ENCODE results near the gene MYO1A. TPM values are rescaled to one million over a fixed set of nuclear protein-coding genes. Genes with fewer than 3 reads are reported as not detected.

Gene MYO1A
- total and polyA plus RNA-seq, 4 donors: 0.03 to 0.28 (median 0.08) TPM; not detected in 1

GRCh38 chr12:56987551-56988053, 62.3 kb downstream of the MYO1A start:
- H3K9ac ChIP-seq (ENCODE audit: low read depth in 1 of 2, low read length in 2 of 2): no peak overlapping the region
- H3K27me3 ChIP-seq (ENCODE audit: control insufficient read depth in 4 of 4, insufficient read depth in 4 of 4, low read length in 3 of 4): no peaks in the 10 kb centered on the region
- H3K4me1 ChIP-seq (ENCODE audit: control insufficient read depth in 4 of 4, insufficient read depth in 4 of 4, low read length in 3 of 4): peaks cover 4 to 37% (median 26%) of the 10 kb centered on the region in 4 donors
- TF ChIP-seq TAF1 (conservative IDR thresholded peaks at IDR 0.05): no peak
- TF ChIP-seq EGR1 (IDR thresholded peaks at IDR 0.05; ENCODE audit: low read depth in 2 of 2): no peak
- no peak for TF ChIP-seq FOXA2 (IDR thresholded peaks at IDR 0.05)
- TF ChIP-seq HNF4G (IDR thresholded peaks at IDR 0.05): no peak
- TF ChIP-seq SP1 (IDR thresholded peaks at IDR 0.05): no peak
- TF ChIP-seq YY1 (IDR thresholded peaks at IDR 0.05): peak; percentile 23
- TF ChIP-seq RAD21 (IDR thresholded peaks at IDR 0.05): peak; percentile 98 to 99
- TF ChIP-seq ZBTB33 (IDR thresholded peaks at IDR 0.05): no peak
- TF ChIP-seq GABPA (IDR thresholded peaks at IDR 0.05 in 1 of 2, conservative IDR thresholded peaks at IDR 0.05 in 1 of 2): peak; percentile 1 to 37
- TF ChIP-seq, protein P1, sequence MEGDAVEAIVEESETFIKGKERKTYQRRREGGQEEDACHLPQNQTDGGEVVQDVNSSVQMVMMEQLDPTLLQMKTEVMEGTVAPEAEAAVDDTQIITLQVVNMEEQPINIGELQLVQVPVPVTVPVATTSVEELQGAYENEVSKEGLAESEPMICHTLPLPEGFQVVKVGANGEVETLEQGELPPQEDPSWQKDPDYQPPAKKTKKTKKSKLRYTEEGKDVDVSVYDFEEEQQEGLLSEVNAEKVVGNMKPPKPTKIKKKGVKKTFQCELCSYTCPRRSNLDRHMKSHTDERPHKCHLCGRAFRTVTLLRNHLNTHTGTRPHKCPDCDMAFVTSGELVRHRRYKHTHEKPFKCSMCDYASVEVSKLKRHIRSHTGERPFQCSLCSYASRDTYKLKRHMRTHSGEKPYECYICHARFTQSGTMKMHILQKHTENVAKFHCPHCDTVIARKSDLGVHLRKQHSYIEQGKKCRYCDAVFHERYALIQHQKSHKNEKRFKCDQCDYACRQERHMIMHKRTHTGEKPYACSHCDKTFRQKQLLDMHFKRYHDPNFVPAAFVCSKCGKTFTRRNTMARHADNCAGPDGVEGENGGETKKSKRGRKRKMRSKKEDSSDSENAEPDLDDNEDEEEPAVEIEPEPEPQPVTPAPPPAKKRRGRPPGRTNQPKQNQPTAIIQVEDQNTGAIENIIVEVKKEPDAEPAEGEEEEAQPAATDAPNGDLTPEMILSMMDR (IDR thresholded peaks at IDR 0.05; ENCODE audit: low read depth, low read length, missing input control): peak; percentile 97
- TF ChIP-seq RXRA (IDR thresholded peaks at IDR 0.05): peak; percentile 25 to 52
- no peaks in the 10 kb centered on the region for H3K9me3 ChIP-seq (ENCODE audit: control insufficient read depth in 4 of 4, low read length in 3 of 4)
- peak; percentile 86 for DNase-seq (ENCODE audit: low spot score)
- no peak overlapping the region for H3K4me3 ChIP-seq (ENCODE audit: low read depth in 1 of 3, low read length in 3 of 3)
- H3K36me3 ChIP-seq (ENCODE audit: control insufficient read depth in 4 of 4, insufficient read depth in 3 of 4, low read depth in 1 of 4, low read length in 3 of 4): no peaks in the 10 kb centered on the region
- peak overlapping the region in 1 of 2 donors; percentile 17 for H3K27ac ChIP-seq (ENCODE audit: low read depth in 1 of 2, low read length in 2 of 2)
- 22% methylated on average over 11 of the region's 11 CpGs for WGBS

DNA sequence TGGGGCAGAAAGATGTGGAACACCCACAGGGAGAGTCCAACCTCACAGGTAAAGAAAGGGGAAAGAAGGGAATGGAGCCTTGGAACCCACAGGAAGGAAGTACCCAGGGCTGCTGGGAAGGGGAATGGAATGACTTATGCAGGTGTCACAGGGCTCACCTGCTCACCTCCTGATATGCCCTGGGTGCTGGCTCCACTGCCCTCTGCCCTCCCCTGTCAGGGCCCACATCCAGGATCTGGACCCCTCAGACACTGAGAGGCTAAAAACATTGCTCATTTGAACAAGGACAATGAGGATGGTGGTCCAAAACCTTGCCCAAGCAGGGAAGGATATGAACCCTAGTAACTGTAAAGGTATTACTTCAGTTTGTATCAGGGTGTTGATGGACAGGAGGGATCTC, 62.9 kb downstream of the MYO1A start:
- Histone ChIP-seq H3K9ac (ENCODE audit: low read depth in 1 of 2, low read length in 2 of 2) (no peak overlapping the region), H3K4me3 (ENCODE audit: low read depth in 1 of 3, low read length in 3 of 3) (no peak overlapping the region), H3K27me3 (ENCODE audit: control insufficient read depth in 4 of 4, insufficient read depth in 4 of 4, low read length in 3 of 4) (no peaks in the 10 kb centered on the region), H3K9me3 (ENCODE audit: control insufficient read depth in 4 of 4, low read length in 3 of 4) (no peaks in the 10 kb centered on the region), H3K27ac (ENCODE audit: low read depth in 1 of 2, low read length in 2 of 2) (no peak overlapping the region), H3K4me1 (ENCODE audit: control insufficient read depth in 4 of 4, insufficient read depth in 4 of 4, low read length in 3 of 4) (peaks cover 4 to 34% (median 25%) of the 10 kb centered on the region in 4 donors), H3K36me3 (ENCODE audit: control insufficient read depth in 4 of 4, insufficient read depth in 3 of 4, low read depth in 1 of 4, low read length in 3 of 4) (no peaks in the 10 kb centered on the region)
- peak; percentile 31 for DNase-seq (ENCODE audit: low spot score)
- TF ChIP-seq, protein P1 (IDR thresholded peaks at IDR 0.05; ENCODE audit: low read depth, low read length, missing input control): no peak
- TF ChIP-seq RXRA (IDR thresholded peaks at IDR 0.05) (no peak), EGR1 (IDR thresholded peaks at IDR 0.05; ENCODE audit: low read depth in 2 of 2) (no peak), YY1 (IDR thresholded peaks at IDR 0.05) (no peak), SP1 (IDR thresholded peaks at IDR 0.05) (no peak), MAX (IDR thresholded peaks at IDR 0.05) (no peak), JUND (IDR thresholded peaks at IDR 0.05) (no peak), HNF4A (conservative IDR thresholded peaks at IDR 0.05) (no peak), GABPA (IDR thresholded peaks at IDR 0.05 in 1 of 2, conservative IDR thresholded peaks at IDR 0.05 in 1 of 2) (no peak), FOXA1 (IDR thresholded peaks at IDR 0.05) (no peak), ZBTB33 (IDR thresholded peaks at IDR 0.05) (no peak), TAF1 (conservative IDR thresholded peaks at IDR 0.05) (no peak), RAD21 (IDR thresholded peaks at IDR 0.05) (no peak), FOXA2 (IDR thresholded peaks at IDR 0.05) (no peak), NR2F2 (IDR thresholded peaks at IDR 0.05) (no peak)
- TF ChIP-seq, protein P2, sequence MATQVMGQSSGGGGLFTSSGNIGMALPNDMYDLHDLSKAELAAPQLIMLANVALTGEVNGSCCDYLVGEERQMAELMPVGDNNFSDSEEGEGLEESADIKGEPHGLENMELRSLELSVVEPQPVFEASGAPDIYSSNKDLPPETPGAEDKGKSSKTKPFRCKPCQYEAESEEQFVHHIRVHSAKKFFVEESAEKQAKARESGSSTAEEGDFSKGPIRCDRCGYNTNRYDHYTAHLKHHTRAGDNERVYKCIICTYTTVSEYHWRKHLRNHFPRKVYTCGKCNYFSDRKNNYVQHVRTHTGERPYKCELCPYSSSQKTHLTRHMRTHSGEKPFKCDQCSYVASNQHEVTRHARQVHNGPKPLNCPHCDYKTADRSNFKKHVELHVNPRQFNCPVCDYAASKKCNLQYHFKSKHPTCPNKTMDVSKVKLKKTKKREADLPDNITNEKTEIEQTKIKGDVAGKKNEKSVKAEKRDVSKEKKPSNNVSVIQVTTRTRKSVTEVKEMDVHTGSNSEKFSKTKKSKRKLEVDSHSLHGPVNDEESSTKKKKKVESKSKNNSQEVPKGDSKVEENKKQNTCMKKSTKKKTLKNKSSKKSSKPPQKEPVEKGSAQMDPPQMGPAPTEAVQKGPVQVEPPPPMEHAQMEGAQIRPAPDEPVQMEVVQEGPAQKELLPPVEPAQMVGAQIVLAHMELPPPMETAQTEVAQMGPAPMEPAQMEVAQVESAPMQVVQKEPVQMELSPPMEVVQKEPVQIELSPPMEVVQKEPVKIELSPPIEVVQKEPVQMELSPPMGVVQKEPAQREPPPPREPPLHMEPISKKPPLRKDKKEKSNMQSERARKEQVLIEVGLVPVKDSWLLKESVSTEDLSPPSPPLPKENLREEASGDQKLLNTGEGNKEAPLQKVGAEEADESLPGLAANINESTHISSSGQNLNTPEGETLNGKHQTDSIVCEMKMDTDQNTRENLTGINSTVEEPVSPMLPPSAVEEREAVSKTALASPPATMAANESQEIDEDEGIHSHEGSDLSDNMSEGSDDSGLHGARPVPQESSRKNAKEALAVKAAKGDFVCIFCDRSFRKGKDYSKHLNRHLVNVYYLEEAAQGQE (IDR thresholded peaks at IDR 0.05): no peak
- TF ChIP-seq, protein P3, sequence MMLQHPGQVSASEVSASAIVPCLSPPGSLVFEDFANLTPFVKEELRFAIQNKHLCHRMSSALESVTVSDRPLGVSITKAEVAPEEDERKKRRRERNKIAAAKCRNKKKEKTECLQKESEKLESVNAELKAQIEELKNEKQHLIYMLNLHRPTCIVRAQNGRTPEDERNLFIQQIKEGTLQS (IDR thresholded peaks at IDR 0.05): no peak
